NCI-H1092 (cell line): ENCODE measurements around the gene XXYLT1.
"Not testable (repeated sequence)": the region's sequence is repeated elsewhere in the genome, so short reads cannot be mapped to it uniquely, and the experiment has no call there.

ENCODE experiments used
- DNase-seq: peaks from one replicate; lab custom pipeline; 2025; lab: John Stamatoyannopoulos, UW

The XXYLT1 gene

DNA sequence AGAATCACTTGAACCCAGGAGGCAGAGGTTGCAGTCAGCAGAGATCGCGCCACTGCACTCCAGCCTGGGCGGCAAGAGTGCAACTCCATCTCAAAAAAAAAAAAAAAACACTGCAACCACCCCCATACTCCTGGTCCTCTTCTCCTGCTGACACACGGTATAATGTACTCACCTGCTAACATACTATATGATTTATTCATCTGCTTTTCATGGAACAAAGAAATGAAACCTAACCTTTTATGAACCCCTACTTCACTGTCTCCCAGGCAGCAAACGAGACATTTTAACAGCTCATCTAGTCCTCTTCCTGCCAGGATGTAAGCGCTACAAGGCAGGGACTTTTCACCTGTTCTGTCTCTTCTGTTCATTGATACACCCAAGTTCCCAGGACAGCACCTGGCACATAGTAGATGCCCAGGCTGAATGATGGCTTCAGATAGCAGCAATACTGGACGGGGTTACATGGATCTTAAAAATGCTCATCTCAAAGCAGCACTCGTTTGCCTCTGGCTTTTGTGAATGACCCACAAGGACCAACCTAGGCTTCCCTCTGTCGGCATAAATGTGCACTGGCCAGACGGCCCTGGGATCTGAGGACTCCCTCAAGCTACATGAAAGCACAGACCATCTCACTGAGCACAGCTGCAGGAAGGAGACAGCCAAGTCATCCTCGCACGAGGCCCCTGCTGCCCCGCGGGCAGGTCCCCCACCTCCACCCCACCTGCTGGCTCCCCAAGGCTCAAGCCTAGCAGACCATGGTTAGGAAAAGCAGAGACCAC lies 20.3 kb downstream of the XXYLT1 start:
- DNase-seq = peak; percentile 47

GRCh38 chr3:195249858-195250464 lies 21.0 kb downstream of the XXYLT1 start:
- no peak for DNase-seq

DNA sequence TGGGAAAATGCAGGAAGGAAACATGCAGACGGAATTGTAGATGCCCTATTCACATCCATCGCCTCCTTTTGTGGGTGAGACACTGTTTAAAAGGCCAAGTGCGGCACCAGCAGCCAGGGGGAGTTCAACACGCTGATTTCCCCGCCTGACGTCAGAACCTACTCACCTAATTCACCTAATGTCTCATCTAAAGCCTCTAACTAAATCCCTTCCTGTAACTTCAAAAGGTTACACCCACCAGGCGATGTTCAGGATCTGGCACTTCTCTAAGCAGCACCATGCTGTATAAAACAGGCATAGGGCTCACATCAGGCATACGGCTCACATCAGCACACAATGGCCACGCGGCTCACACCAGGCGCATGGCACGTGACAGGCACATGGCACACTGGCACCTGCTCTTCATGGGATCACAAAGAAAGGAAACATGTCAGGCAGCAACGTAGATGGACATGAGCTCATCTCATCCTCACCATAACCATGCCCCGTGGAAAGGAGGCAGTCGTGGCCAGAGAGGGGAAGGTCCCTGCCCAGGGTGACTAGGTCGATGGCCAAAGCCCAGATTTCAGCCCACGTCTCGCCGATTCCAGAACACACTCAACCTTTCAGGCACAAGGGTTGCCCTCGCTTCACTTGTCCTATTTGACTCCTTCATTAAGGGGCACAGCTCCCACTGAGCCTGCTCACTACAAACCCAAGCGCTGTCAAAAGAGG lies 21.7 kb downstream of the XXYLT1 start:
- DNase-seq = no peak

- no peak for DNase-seq
These were observed 22.7 kb downstream of the XXYLT1 start for GRCh38 chr3:195248281-195248680.

DNA sequence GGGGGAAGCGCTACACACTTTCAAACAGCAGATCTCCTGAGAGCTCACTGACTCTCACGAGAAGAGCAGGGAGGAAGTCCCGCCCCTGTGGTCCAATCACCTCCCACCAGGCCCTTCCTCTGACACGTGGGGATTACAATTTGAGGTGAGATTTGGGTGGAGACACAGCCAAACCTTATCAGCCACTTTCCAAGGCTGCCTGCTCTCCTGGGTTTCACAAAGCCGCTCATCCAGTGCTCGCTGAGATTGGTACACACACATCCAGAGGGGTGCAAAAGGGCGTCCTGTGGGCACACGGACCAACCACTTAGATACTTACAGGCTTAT lies 23.1 kb downstream of the XXYLT1 start:
- no peak for DNase-seq

GRCh38 chr3:195247086-195247862 lies 23.7 kb downstream of the XXYLT1 start:
- DNase-seq = no peak

DNA sequence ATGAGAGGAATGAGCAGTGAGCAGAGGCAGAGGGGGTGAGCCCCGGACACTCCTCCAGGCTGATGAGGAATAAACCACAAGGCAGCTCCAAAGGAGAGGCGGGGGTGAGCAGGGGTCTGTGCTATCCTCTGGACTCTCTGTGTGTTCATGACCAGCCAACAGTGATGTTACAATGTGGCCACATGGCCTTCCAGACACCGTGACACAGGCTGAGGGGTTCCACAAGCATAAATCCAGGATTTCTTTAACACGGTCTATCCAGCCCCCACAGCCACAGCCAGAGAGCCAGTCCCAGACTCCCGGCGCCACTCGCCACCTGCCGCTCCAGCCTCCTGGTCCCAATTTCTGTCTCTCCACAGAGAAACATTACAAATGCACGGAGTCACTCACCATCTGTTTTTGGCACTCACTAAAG lies 24.4 kb downstream of the XXYLT1 start:
- no peak for DNase-seq

GRCh38 chr3:195245531-195245951 lies 25.4 kb downstream of the XXYLT1 start:
- no peak for DNase-seq

DNA sequence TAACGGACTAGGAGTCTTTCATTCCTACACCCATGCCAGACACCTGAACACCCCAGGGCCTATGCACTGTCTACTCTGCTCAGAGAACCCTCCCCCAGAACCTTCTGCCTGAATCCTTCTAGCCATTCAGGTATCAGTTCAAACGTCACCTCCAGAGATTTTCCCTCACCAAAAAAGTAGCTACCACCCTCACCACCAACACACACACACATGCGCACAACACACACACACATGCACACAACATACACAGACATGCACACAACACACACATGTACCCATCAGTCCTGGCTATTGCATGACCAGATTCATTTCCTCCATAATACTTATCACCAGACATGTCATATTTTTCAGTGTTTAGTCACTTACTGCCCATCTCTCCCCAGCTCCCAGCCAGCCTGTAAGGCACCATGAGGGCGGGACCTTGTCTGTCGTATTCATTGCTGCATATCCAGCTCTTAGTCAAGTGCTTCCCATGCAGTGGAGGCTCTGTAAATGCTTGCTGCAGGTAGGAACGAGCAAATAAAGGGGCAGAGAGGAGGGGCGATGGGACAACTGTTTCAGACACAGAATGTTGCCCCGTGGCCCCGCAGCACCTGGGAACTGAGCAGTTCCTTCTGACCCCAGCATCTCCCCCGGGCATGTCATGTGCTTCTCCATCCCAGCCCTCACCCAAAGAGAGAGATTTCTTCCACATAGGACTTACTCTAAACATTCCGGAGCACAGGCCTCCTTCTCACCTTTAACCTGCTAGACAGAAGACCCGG lies 29.2 kb downstream of the XXYLT1 start:
- no peak for DNase-seq

GRCh38 chr3:195240939-195241338 lies 30.0 kb downstream of the XXYLT1 start:
- no peak for DNase-seq

- DNase-seq = no peak
These were observed 30.7 kb downstream of the XXYLT1 start for GRCh38 chr3:195240171-195240701.

DNA sequence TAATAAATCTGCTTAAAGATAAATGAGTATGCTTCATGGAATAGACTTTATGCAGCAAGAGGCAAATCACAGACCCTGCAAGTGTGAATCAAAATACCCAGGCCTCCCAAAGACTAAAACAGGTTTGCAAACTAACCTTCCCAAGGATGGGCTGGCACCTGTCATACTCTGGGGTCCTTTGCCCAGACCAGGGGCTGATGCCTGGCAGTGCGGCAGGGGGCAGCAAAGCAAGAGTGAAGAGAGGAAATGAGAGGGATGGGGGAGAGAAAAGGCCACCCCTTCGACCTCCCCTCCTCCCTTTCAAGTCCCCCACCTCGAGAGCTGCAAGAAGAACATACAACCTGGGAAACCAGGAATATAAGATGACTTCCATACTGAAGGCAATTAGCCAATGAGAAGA lies 31.8 kb downstream of the XXYLT1 start:
- no peak for DNase-seq

DNA sequence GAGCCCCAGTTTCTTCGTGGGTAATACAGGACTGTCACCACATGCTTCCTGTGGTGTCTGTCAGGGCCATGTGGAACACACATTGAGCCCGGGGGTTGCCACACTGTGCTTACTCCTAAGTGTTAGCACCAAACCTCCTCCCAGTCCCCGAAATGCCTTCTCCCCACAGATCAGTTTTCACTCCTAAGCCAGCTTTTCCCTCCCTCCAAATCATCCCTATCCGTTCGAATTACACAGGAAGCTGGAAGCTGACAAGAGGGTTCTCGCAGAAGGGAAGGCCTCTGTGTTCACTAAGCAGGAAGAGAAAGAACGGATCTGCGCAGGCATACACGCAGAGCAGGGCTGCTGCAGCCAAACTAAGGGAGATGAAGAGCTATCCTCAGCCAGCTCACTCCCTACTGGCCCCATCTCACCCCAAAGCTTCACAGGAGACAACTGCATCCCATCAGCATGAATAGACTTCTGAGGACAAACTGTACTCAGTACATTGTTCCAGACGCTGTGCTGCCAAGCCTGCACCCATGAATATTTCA lies 32.3 kb downstream of the XXYLT1 start:
- no peak for DNase-seq

DNA sequence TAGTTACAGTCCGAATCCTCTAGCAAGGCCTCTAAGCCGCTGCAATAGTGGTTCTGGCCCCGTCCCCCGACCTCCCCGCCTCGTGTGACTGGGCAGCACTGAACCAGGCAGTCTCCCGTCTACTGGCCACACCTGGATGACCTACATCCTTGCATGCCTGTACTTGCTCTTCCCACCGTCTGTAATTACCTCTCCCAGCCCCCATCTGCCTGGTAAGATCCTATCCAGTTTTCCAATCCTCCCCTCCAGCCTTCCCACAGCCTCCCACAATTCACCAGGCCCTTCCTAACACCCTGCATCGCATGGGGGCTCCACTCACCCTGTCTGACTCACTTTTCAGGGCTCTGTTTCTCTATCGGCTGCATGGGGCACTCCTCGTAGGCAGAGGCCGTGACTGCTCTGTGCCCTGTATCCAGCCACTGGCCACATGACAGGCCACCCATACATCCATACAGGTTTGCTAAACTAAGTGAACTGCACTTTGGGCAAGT lies 32.8 kb downstream of the XXYLT1 start:
- DNase-seq = no peak

- DNase-seq = no peak
These were observed 34.0 kb downstream of the XXYLT1 start for GRCh38 chr3:195236801-195237570.

GRCh38 chr3:195236076-195236798 lies 34.7 kb downstream of the XXYLT1 start:
- no peak for DNase-seq

DNA sequence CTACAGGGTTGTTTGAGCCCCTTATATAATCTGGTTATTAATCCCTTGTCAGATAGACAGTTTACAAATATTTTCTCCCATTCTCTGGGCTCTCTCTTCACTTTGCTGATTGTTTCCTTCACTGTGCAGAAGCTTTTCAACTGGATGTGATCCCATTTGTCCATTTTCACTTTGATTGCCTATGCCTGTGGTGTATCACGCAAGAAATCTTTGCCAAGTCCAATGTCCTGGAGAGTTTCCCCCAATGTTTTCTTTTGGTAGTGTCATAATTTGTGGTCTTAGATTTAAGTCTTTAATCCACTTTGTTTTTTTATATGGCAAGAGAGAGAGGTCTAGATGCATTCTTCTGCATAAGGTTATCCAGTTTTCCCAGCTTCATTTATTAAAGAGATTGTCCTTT lies 40.7 kb downstream of the XXYLT1 start:
- no peak for DNase-seq

DNA sequence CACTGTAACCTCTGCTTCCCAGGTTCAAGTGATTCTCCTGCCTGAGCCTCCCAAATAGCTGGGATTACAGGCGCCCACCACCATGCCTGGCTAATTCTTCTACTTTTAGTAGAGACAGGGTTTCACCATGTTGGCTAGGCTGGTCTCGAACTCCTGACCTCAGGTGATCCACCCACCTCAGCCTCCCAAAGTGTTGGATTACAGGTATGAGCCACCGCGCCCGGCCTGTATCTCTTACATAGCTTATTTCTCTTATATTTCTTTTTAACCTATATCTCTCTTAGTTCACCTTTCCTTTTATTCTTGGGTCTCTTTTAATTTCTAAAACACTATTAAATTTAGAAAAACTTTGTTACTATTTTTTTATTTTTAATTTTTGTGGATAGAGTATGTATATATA lies 42.1 kb downstream of the XXYLT1 start:
- DNase-seq = not testable (repeated sequence)

GRCh38 chr3:195227871-195228270 lies 43.1 kb downstream of the XXYLT1 start:
- no peak for DNase-seq
